IgD-negative memory B cell (primary cell): Measurements from ENCODE around the gene SFTPA2. TPM values are rescaled to one million over a fixed set of nuclear protein-coding genes. Genes with fewer than 3 reads are reported as not detected.
"Not testable (repeated sequence)": the region's sequence is repeated elsewhere in the genome, so short reads cannot be mapped to it uniquely, and the experiment has no call there.

Source experiments
- H3K27ac Mint-ChIP-seq, 3 donors: one replicate each; pipeline ENCODE4 v1.8.0; 2020 to 2022; ENCODE audit warnings: mild to moderate bottlenecking in 3 of 3, mixed read lengths in 3 of 3, moderate library complexity in 1 of 3
- H3K27me3 Mint-ChIP-seq: one replicate; pipeline ENCODE4 v1.8.0; 2021; ENCODE audit warnings: mixed read lengths
- H3K36me3 Mint-ChIP-seq: one replicate; pipeline ENCODE4 v1.8.0; 2020; ENCODE audit warnings: mild to moderate bottlenecking, mixed read lengths
- H3K4me1 Mint-ChIP-seq, 3 donors: one replicate each; pipeline ENCODE4 v1.8.0; 2020 to 2022; ENCODE audit warnings: mixed read lengths in 3 of 3, mild to moderate bottlenecking in 1 of 3
- H3K4me3 Mint-ChIP-seq, 4 donors: one replicate each; pipeline ENCODE4 v1.8.0; 2020 to 2022; ENCODE audit warnings: mild to moderate bottlenecking in 4 of 4, mixed read lengths in 4 of 4, moderate library complexity in 3 of 4
- H3K9me3 Mint-ChIP-seq, 3 donors: one replicate each; pipeline ENCODE4 v1.8.0; 2020 to 2021; ENCODE audit warnings: mixed read lengths in 3 of 3, mild to moderate bottlenecking in 1 of 3
- polyA plus RNA-seq: library from polyadenylated mRNA; unstranded; fragments of 300-500 nt; fragmentation: Illumina TruSeq; gene quantifications from one replicate; pipeline ENCODE4 v1.2.3, GENCODE V29; 2021

The SFTPA2 gene
- polyA plus RNA-seq, 1 donor from 2014 or later, result not detected

DNA sequence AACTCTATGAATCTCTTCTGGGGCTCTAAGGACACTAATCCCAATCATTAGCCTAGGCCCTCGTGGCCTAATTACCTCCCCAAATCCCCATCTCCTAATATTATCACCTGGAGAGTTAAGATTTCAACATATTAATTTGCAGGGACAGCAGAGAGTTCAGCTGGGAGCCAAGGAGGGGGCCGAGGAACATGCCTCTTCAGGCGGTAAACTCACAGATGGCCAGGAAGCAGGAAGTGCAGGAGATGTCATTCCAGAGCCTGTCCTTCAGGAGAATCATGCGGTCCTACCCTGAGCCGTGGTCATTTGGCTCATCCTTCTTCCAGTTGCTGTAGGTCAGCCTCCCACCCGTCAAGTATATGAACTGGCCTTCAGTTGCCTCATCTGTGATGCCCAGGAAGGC lies 21.9 kb upstream of the SFTPA2 start:
- no peak overlapping the region for H3K27ac Mint-ChIP-seq
- H3K4me3 Mint-ChIP-seq, result no peak overlapping the region
- H3K4me1 Mint-ChIP-seq, result no peaks in the 10 kb centered on the region

DNA sequence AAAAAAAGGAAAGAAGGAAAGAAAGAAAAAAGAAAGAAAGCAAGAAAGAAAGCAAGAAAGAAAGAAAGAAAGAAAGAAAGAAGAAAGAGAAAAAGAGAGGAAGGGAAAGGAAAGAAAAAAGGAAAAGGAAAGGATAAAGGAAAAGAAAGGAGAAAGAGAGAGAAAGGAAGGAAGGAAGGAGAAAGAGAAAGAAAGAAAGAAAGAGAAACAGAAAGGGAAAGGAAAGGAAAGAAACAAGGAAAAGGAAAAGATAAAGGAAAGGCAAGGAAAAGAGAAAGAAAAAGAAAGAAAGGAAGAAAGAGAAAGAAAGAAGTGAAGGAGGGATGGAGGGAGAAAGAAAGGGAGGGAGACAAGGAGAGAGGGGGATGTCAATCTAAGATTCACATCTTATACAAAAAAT lies 20.8 kb upstream of the SFTPA2 start:
- H3K4me3 Mint-ChIP-seq, result peak overlapping the region in 1 of 4 donors; percentile 55
- no peak overlapping the region for H3K27ac Mint-ChIP-seq
- H3K9me3 Mint-ChIP-seq, result peaks cover 0 to 2% (median 0%) of the 10 kb centered on the region in 3 donors
- H3K4me1 Mint-ChIP-seq, result no peaks in the 10 kb centered on the region
- peaks cover 6% of the 10 kb centered on the region for H3K27me3 Mint-ChIP-seq
- no peaks in the 10 kb centered on the region for H3K36me3 Mint-ChIP-seq

More for the DNA sequence above, 21.9 kb upstream of the SFTPA2 start:
- Mint-ChIP-seq H3K36me3 (no peaks in the 10 kb centered on the region), H3K9me3 (peaks cover 0 to 2% (median 0%) of the 10 kb centered on the region in 3 donors), H3K27me3 (peaks cover 11% of the 10 kb centered on the region)

DNA sequence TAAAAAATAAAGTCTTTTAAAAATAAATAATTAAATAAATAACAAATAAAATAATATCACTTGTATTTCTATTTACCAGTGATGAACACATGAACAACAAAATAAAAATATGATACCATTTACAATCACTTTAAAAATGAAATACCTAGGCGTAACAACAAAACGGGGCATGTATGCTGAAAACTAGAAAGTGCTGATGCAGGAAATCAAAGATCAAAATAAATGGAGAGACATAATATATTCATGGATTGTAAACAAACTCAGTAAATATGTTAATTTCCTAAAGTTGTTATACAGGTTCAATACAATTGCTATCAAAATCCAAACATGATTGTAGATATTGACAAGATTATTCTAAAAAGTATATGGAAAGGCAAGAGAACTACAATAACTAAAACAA lies 19.2 kb upstream of the SFTPA2 start:
- Mint-ChIP-seq H3K4me1 (no peaks in the 10 kb centered on the region), H3K9me3 (peaks cover 0 to 9% (median 0%) of the 10 kb centered on the region in 3 donors), H3K36me3 (no peaks in the 10 kb centered on the region), H3K27ac (no peak overlapping the region), H3K27me3 (peaks cover 6% of the 10 kb centered on the region), H3K4me3 (no peak overlapping the region)

DNA sequence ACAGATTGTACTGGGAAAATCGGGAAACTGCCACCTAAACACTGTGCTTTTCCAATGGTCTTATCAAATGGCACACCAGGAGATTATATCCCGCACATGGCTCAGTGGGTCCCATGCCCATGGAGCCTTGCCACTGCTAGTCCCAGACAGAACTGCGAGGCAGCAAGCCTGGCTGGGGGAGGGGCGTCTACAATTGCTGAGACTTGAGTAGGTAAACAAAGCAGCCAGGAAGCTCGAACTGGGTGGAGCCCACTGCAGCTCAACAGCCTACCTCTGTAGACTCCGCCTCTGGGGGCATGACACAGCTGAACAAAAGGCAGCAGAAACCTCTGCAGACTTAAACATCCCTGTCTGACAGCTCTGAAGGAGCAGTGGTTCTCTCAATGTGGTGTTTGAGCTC lies 10.4 kb upstream of the SFTPA2 start:
- H3K36me3 Mint-ChIP-seq, H3K4me3 Mint-ChIP-seq, H3K4me1 Mint-ChIP-seq, H3K27ac Mint-ChIP-seq: not testable (repeated sequence)
- peaks cover 0 to 10% (median 3%) of the 10 kb centered on the region in 3 donors for H3K9me3 Mint-ChIP-seq
- H3K27me3 Mint-ChIP-seq, result peaks cover 46% of the 10 kb centered on the region

DNA sequence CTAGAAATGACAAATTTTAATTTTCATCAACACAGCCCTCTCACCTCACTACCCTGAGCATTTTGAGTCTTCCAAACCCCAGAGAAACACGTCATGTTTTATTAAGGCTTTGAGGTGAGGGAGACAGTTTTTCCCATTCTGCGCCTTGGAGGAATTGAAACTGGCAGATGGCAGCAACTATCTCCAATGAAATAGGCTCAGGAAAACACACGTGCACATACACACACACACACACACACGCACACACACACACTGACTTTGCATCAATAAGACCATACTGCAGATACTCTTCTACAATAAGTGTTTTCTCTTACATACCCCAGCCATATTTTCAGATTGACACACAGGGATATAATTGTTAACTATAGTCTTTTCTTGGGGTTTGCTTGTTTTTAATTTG lies 3.2 kb upstream of the SFTPA2 start:
- Mint-ChIP-seq H3K4me1 (peaks cover 0 to 5% (median 1%) of the 10 kb centered on the region in 3 donors), H3K27me3 (peaks cover 18% of the 10 kb centered on the region), H3K27ac (no peak overlapping the region), H3K9me3 (peaks cover 0 to 3% (median 2%) of the 10 kb centered on the region in 3 donors), H3K36me3 (no peaks in the 10 kb centered on the region), H3K4me3 (no peak overlapping the region)

DNA sequence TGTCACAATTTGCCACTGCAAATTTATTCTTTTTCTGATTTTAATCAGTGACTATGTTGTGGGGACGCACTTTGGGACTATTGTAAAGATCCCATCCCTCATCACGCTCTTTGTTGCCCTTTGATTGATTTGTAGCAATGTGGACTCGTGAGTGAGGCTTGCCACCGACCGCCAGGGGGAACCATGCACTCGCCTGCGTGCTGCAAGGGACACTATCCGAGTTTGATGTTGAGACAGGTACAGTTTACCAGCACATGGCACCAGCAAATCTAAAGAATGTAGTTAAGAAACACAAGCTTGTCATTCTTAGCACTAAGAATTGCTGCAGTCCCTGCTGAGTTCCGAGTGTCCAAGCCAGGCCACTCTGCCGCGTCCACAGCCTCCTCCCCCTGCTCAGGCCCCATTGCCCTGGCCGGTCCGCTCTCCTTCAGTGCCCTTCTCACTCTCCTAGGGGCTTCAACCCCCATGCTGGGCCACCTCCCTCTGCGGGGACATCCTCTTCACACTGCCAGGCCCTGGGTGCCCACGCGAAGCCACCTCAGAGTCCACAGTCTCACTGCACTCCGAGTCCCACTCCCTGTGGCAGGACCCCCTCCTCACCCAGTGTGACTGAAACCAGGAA lies 2.0 kb upstream of the SFTPA2 start:
- Mint-ChIP-seq H3K4me3 (peak overlapping the region in 1 of 4 donors; percentile 21), H3K36me3 (no peaks in the 10 kb centered on the region), H3K9me3 (peaks cover 0 to 2% (median 0%) of the 10 kb centered on the region in 3 donors), H3K27ac (no peak overlapping the region), H3K27me3 (peaks cover 11% of the 10 kb centered on the region), H3K4me1 (peaks cover 0 to 5% (median 1%) of the 10 kb centered on the region in 3 donors)

DNA sequence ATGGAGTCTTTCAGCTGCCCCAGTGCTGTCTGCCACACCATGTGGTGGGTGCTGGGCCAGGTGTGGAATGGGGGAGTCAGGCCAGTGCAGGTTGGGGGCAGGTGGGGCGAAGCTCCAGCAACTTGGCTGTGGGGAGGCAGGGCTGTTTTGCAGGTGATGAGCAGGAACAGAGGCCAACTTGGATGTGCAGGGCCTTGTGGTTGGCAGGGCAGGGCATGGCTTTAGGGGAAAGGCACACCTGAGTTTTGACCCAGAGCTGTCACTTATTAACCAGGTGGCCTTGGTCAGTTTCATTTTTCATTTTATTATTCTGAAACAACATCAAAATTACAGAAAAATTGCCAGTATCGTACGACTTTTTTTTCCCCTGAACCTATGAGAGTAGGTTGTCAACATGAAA lies 1.1 kb upstream of the SFTPA2 start:
- Mint-ChIP-seq H3K9me3 (no peaks in the 10 kb centered on the region), H3K36me3 (no peaks in the 10 kb centered on the region), H3K27me3 (peaks cover 11% of the 10 kb centered on the region), H3K27ac (no peak overlapping the region), H3K4me1 (peaks cover 0 to 5% (median 1%) of the 10 kb centered on the region in 3 donors), H3K4me3 (no peak overlapping the region)

DNA sequence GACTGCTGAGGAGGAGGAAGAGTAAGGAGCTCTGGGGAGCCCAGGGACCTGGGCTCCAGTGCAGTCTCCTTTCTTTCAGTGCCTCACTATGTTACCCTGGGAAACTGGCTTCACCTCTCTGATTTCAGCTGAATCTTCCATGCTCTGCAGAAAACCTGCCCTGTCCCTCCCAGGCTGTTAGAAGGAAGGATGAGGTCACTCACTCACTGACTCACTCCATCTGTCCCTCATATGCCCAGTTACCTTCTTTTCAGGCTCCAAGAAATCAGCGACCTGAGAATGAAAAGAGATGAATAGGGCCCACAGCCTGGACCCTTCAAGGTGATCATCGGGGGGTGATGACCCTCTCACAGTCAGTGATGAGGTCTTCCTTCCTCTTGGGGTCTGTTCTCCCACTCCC lies 481 bp downstream of the SFTPA2 start:
- Mint-ChIP-seq H3K9me3 (no peaks in the 10 kb centered on the region), H3K4me3 (no peak overlapping the region), H3K27me3 (peaks cover 11% of the 10 kb centered on the region), H3K4me1 (peaks cover 0 to 5% (median 1%) of the 10 kb centered on the region in 3 donors), H3K27ac (no peak overlapping the region), H3K36me3 (no peaks in the 10 kb centered on the region)

DNA sequence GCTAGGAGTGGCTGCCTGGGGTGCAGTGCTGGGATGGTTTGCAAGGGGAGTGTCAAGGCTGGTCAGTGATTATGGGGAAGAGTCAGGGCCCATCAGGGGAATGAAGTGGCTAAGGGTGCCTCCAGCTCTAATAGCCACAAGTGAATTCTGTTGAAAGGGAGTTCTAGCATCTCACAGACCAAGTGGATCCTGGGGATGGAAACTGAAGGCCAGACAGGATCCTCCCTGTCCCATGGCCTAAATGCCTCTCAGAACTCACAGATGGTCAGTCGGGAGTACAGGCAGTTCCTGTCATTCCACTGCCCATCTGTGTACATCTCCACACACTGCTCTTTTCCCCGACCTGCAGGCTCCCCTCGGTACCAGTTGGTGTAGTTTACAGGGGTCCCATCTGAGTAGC lies 3.2 kb downstream of the SFTPA2 start:
- not testable (repeated sequence) for H3K27ac Mint-ChIP-seq, H3K4me3 Mint-ChIP-seq, H3K27me3 Mint-ChIP-seq, H3K36me3 Mint-ChIP-seq, H3K9me3 Mint-ChIP-seq, H3K4me1 Mint-ChIP-seq

DNA sequence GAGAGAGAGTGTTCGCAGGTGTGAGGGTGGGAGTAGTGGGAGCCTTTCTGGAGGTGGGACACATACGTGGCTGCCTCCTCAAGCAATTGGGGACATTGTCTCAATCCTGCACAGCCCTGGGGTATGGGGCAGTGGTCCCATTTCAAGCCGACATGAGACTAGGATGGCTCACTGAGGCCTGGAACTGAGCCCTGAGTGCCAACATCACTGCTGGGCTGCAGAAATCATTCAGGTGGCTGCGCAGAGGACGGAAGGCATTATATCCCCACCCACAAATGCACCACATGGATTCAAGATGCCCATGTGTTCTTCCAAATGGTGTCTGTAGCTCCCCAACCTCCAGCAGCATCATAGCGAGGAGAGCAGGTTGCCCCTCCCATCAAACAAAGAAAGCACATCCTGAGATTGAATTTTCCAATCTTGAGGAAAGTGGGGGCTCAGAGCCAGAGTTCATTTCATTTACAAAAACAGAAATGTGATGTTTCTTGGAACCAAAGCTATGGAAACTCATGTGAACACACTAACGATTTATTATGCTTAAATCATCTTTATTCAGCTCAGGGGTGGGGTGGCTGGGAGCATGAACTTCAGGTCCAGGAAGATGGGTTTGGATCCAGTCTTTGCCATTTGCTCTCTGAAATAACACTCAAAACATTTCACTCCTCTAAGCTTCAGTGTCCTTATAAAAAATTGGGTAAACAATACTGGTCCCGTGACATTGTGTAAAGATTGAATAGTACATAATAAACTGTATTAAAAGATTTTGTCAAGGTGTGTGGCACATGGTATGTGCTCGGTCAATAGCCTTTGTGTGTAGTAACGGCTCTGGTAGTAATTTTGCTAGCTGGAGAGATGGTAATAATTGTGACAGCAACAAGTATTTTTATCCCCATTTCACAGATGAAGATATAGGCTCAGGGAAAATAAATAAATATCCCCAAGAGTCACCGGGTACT lies 4.6 kb downstream of the SFTPA2 start:
- Mint-ChIP-seq H3K36me3 (no peaks in the 10 kb centered on the region), H3K4me3 (no peak overlapping the region), H3K27ac (no peak overlapping the region), H3K27me3 (peaks cover 2% of the 10 kb centered on the region), H3K4me1 (peaks cover 0 to 1% (median 0%) of the 10 kb centered on the region in 3 donors), H3K9me3 (no peaks in the 10 kb centered on the region)

DNA sequence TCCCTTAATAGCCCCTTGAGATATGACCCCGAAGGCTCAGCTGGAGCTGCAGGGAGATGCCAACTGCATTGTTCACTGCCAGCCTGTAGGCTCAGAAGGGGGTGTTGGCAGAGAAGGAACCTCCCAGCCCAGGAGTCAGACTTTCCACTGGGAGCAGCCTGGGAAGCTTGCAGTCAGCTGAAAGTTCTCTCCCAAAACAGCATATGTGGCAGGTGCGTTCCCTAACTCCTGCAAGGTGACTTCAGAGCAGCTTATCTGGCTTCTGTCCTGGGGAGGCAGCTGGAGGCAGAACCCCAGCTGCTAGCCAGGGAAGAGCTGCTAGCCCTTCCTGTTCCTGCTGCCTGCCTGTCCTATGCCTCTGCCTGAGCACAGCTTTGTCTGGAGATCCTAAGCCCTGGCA lies 8.1 kb downstream of the SFTPA2 start:
- Mint-ChIP-seq H3K27me3 (peaks cover 11% of the 10 kb centered on the region), H3K27ac (no peak overlapping the region), H3K4me3 (no peak overlapping the region), H3K4me1 (no peaks in the 10 kb centered on the region), H3K9me3 (no peaks in the 10 kb centered on the region), H3K36me3 (no peaks in the 10 kb centered on the region)

DNA sequence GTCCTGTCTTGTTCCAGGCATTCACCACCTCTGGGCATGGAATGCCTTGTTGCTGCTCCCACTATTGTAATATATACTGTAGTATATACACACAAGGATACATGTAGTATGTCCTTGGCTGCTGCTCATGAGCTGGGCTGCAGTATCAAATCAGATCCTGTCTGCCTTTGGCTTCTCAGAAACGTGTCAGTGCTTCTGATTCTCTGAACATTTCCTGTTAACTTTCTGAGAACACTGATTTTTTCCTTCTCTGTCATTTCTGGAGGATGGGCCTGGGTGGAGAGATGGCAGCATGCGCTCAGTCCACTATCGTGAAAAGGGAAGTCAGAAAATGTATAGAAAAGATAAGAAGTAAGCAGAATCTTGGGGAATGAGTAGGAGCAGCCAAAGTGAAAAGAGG lies 12.2 kb downstream of the SFTPA2 start:
- Mint-ChIP-seq H3K4me3 (no peak overlapping the region), H3K9me3 (peaks cover 0 to 14% (median 4%) of the 10 kb centered on the region in 3 donors), H3K27ac (no peak overlapping the region), H3K27me3 (peaks cover 13% of the 10 kb centered on the region), H3K4me1 (no peaks in the 10 kb centered on the region), H3K36me3 (peaks cover 3% of the 10 kb centered on the region)

DNA sequence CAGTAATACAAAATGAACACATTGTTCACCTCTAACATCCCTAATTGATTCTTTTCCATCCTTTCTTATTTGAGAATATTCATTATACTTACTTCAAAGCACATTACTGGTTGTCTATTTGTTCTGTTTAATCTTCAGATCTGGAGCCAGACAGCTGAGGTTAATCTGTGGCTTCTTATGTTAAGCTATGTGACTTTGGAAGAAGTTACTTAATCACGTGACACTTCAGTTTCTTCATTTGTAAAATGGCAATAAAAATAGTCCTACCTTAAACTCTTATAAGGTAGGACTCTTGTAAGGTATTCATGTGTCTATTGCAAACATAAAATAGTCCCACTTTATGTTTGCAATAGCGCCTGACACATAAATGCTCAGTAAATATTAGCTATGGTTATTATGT lies 13.1 kb downstream of the SFTPA2 start:
- not testable (repeated sequence) for H3K36me3 Mint-ChIP-seq, H3K4me3 Mint-ChIP-seq, H3K27ac Mint-ChIP-seq, H3K4me1 Mint-ChIP-seq
- Mint-ChIP-seq H3K27me3 (peaks cover 12% of the 10 kb centered on the region), H3K9me3 (peaks cover 0 to 14% (median 4%) of the 10 kb centered on the region in 3 donors)

DNA sequence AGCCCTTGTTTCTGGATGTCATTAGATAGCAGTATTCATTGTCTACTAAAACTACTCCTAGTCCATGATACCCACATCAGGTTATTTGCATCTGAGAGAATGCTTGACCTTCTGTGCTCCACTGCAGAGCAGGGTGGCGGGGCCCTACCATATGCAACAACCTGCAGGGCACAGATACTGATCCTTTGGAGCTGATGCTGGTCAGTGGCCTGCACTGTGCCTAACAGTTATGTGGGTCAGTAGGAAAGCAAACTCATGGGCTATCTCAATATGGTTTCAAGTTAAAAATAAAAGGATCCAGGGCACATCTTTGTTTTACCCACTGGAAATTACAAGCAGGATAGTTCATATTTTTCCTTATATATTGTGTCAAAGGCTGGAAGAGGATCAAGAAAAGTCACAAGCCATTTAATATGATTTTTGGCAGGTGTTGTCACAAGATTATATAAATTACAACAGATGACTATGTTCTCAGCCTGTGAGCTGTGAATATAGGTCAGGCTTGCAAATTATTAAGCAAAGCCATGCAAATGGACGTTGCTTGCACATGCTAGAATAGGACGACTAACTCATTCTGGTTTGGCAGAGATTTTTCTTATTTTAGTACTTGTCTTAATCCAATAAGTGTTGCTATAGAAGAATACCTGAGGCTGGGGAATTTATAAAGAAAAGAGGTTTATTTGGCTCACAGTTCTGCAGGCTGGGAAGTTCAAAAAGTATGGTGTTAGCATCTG lies 15.1 kb downstream of the SFTPA2 start:
- not testable (repeated sequence) for H3K4me1 Mint-ChIP-seq, H3K27ac Mint-ChIP-seq, H3K36me3 Mint-ChIP-seq, H3K4me3 Mint-ChIP-seq
- H3K9me3 Mint-ChIP-seq, result peaks cover 0 to 14% (median 4%) of the 10 kb centered on the region in 3 donors
- H3K27me3 Mint-ChIP-seq, result peaks cover 10% of the 10 kb centered on the region

DNA sequence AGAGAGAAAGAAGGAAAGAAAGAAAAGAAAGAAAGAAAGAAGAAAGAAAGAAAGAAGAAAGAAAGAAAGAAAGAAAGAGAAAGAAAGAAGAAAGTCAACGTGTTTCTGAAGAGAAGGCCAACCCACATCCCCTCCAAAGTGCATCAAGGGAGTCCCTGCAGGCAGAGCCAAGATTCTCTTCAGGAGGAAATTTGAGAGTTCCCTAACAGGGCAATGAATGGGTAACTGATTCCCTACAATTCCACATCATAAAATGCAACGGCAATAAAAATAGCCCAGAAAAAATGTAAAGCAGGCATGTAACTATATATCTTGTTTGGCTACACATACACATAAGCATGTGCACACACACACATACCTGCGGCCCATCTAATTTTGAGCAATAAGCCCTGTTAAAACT lies 15.8 kb downstream of the SFTPA2 start:
- Mint-ChIP-seq H3K9me3 (peaks cover 0 to 14% (median 4%) of the 10 kb centered on the region in 3 donors), H3K27me3 (peaks cover 10% of the 10 kb centered on the region), H3K4me3 (peak overlapping the region in 1 of 4 donors; percentile 49)
- H3K27ac Mint-ChIP-seq, H3K4me1 Mint-ChIP-seq, H3K36me3 Mint-ChIP-seq: not testable (repeated sequence)
